ENCODE data around the gene ATXN1. TPM values are rescaled to one million over a fixed set of nuclear protein-coding genes. Genes with fewer than 3 reads are reported as not detected.
"Not testable (repeated sequence)": the region's sequence is repeated elsewhere in the genome, so short reads cannot be mapped to it uniquely, and the experiment has no call there.

The ATXN1 gene
- total RNA-seq, 1 experiment from 2014 or later: 19.7 TPM

GRCh38 chr6:16273256-16273655 is 488.0 kb downstream of the ATXN1 start:
- Mint-ChIP-seq H3K4me1 (ENCODE audit: low read depth, unreplicated experiment) (peaks cover 12% of the 10 kb centered on the region), H3K27ac (ENCODE audit: unreplicated experiment) (no peak overlapping the region), H3K27me3 (ENCODE audit: unreplicated experiment) (no peaks in the 10 kb centered on the region), H3K36me3 (ENCODE audit: insufficient read depth, unreplicated experiment) (no peaks in the 10 kb centered on the region), H3K4me3 (ENCODE audit: low read depth, unreplicated experiment) (no peak overlapping the region), H3K9me3 (ENCODE audit: low read depth, unreplicated experiment) (no peaks in the 10 kb centered on the region)
- DNase-seq: no peak
- intact Hi-C loops (cut with micrococcal nuclease; ENCODE audit: unreplicated experiment): no loop called here
- CTCF ChIA-PET: no interaction called here
- no TSS peak for BruUV-seq (replicated peaks)
- TF ChIP-seq CTCF (IDR thresholded peaks at IDR 0.05; ENCODE audit: unreplicated experiment): no peak

GRCh38 chr6:16272201-16272600 is 489.1 kb downstream of the ATXN1 start:
- intact Hi-C loops (cut with micrococcal nuclease; ENCODE audit: unreplicated experiment): no loop called here
- CTCF ChIA-PET: no interaction called here
- Mint-ChIP-seq H3K4me3 (ENCODE audit: low read depth, unreplicated experiment) (no peak overlapping the region), H3K9me3 (ENCODE audit: low read depth, unreplicated experiment) (no peaks in the 10 kb centered on the region), H3K27ac (ENCODE audit: unreplicated experiment) (no peak overlapping the region), H3K4me1 (ENCODE audit: low read depth, unreplicated experiment) (peaks cover 1% of the 10 kb centered on the region), H3K36me3 (ENCODE audit: insufficient read depth, unreplicated experiment) (no peaks in the 10 kb centered on the region), H3K27me3 (ENCODE audit: unreplicated experiment) (no peaks in the 10 kb centered on the region)
- DNase-seq: no peak
- TF ChIP-seq CTCF (IDR thresholded peaks at IDR 0.05; ENCODE audit: unreplicated experiment): no peak
- BruUV-seq (replicated peaks): no TSS peak

GRCh38 chr6:16271428-16271827 is 489.8 kb downstream of the ATXN1 start:
- Mint-ChIP-seq H3K27me3 (ENCODE audit: unreplicated experiment) (no peaks in the 10 kb centered on the region), H3K36me3 (ENCODE audit: insufficient read depth, unreplicated experiment) (no peaks in the 10 kb centered on the region), H3K4me1 (ENCODE audit: low read depth, unreplicated experiment) (no peaks in the 10 kb centered on the region), H3K4me3 (ENCODE audit: low read depth, unreplicated experiment) (no peak overlapping the region), H3K9me3 (ENCODE audit: low read depth, unreplicated experiment) (no peaks in the 10 kb centered on the region), H3K27ac (ENCODE audit: unreplicated experiment) (no peak overlapping the region)
- DNase-seq: no peak
- CTCF ChIA-PET: no interaction called here
- no TSS peak for BruUV-seq (replicated peaks)
- no peak for TF ChIP-seq CTCF (IDR thresholded peaks at IDR 0.05; ENCODE audit: unreplicated experiment)
- intact Hi-C loops (cut with micrococcal nuclease; ENCODE audit: unreplicated experiment): no loop called here

GRCh38 chr6:16270178-16270794 is 491.0 kb downstream of the ATXN1 start:
- Mint-ChIP-seq H3K27me3 (ENCODE audit: unreplicated experiment) (no peaks in the 10 kb centered on the region), H3K27ac (ENCODE audit: unreplicated experiment) (no peak overlapping the region), H3K4me3 (ENCODE audit: low read depth, unreplicated experiment) (no peak overlapping the region), H3K4me1 (ENCODE audit: low read depth, unreplicated experiment) (no peaks in the 10 kb centered on the region), H3K9me3 (ENCODE audit: low read depth, unreplicated experiment) (no peaks in the 10 kb centered on the region), H3K36me3 (ENCODE audit: insufficient read depth, unreplicated experiment) (no peaks in the 10 kb centered on the region)
- no peak for DNase-seq
- CTCF ChIA-PET: no interaction called here
- intact Hi-C loops (cut with micrococcal nuclease; ENCODE audit: unreplicated experiment): no loop called here
- BruUV-seq (replicated peaks): no TSS peak
- TF ChIP-seq CTCF (IDR thresholded peaks at IDR 0.05; ENCODE audit: unreplicated experiment): no peak

- CTCF ChIA-PET; DNase-seq; H3K4me1 Mint-ChIP-seq (ENCODE audit: low read depth, unreplicated experiment); BruUV-seq (replicated peaks); H3K27me3 Mint-ChIP-seq (ENCODE audit: unreplicated experiment); H3K27ac Mint-ChIP-seq (ENCODE audit: unreplicated experiment); H3K4me3 Mint-ChIP-seq (ENCODE audit: low read depth, unreplicated experiment); intact Hi-C loops (cut with micrococcal nuclease; ENCODE audit: unreplicated experiment); H3K36me3 Mint-ChIP-seq (ENCODE audit: insufficient read depth, unreplicated experiment); H3K9me3 Mint-ChIP-seq (ENCODE audit: low read depth, unreplicated experiment): not testable (repeated sequence)
These were observed 491.7 kb downstream of the ATXN1 start for GRCh38 chr6:16269442-16270070.

Measured in Calu3 (cell line).